B cell (primary cell): Measurements from ENCODE around the gene STIMATE. TPM values are rescaled to one million over a fixed set of nuclear protein-coding genes. Genes with fewer than 3 reads are reported as not detected.

Experiments used
- ATAC-seq: fragments of 200-7000 bp; cut with Tn5 transposase; one replicate; pipeline ENCODE4 v1.10.0; 2021; ENCODE audit warnings: low read depth, mild to moderate bottlenecking, moderate number of reproducible peaks, moderate library complexity
- CTCF ChIA-PET: fragments of 350-600 bp; sonication (Branson Sonifier 250); formaldehyde crosslinking; loops from one replicate; lab custom pipeline; 2021; ENCODE audit warnings: antibody characterized with exemption, inconsistent platforms; lab: Charles Lee
- POLR2A ChIA-PET: fragments of 350-600 bp; sonication (Branson Sonifier 250); formaldehyde crosslinking; loops from one replicate; lab custom pipeline; 2021; ENCODE audit warnings: antibody characterized with exemption; lab: Charles Lee
- DNase-seq: peaks from one replicate; pipeline ENCODE4 v3.0.0; 2013
- H2AFZ ChIP-seq: 2 replicates; pipeline ENCODE4 v1.6.1; 2012; ENCODE audit warnings: mild to moderate bottlenecking, low read depth, low read length; ENCODE audit not compliant: insufficient read depth, poor library complexity, severe bottlenecking
- H3K27ac ChIP-seq, 2 donors: 1 replicate in 1 of 2; 2 replicates in 1 of 2; pipeline ENCODE4 v1.5.1; 2012 to 2013; ENCODE audit warnings: low read length in 2 of 2, mild to moderate bottlenecking in 2 of 2, moderate library complexity in 1 of 2
- H3K27me3 ChIP-seq, 4 experiments: fragments of 200-600 bp in 1 of 4; sonication (generic) in 1 of 4; replicated peaks in 1 of 4; 1 replicate in 2 of 4; 2 replicates in 2 of 4; pipeline versions ENCODE4 v1.6.1 to v1.7.0; 2013 to 2016; ENCODE audit warnings: low read length in 3 of 4, mild to moderate bottlenecking in 2 of 4, mixed read lengths in 1 of 4, moderate library complexity in 1 of 4; ENCODE audit not compliant: insufficient read depth in 4 of 4, control insufficient read depth in 3 of 4; ENCODE audit errors: control extremely low read depth in 1 of 4
- H3K36me3 ChIP-seq, 2 experiments: replicated peaks in 1 of 2; 1 replicate in 1 of 2; 2 replicates in 1 of 2; pipeline versions ENCODE4 v1.6.1 to v1.7.1; 2013; ENCODE audit warnings: low read length in 1 of 2; ENCODE audit not compliant: insufficient read depth in 2 of 2, control insufficient read depth in 1 of 2; ENCODE audit errors: control extremely low read depth in 1 of 2, extremely low read depth in 1 of 2
- H3K4me1 ChIP-seq, 2 donors: fragments of 200-600 bp in 1 of 2; sonication (generic) in 1 of 2; 1 replicate in 1 of 2; 2 replicates in 1 of 2; pipeline versions ENCODE4 v1.5.1 to v1.6.1; 2013 to 2017; ENCODE audit warnings: low read length in 2 of 2; ENCODE audit not compliant: control insufficient read depth in 2 of 2, insufficient read depth in 2 of 2
- H3K4me2 ChIP-seq: replicated peaks from 2 replicates; pipeline ENCODE3; 2012; ENCODE audit warnings: mild to moderate bottlenecking, low read depth, low read length; ENCODE audit not compliant: poor library complexity, severe bottlenecking
- H3K4me3 ChIP-seq, 5 experiments: fragments of 200-600 bp in 1 of 5; sonication (generic) in 1 of 5; 1 replicate in 3 of 5; 2 replicates in 2 of 5; pipeline versions ENCODE4 v1.5.1 to v1.7.0; 2011 to 2016; ENCODE audit warnings: low read length in 4 of 5, mild to moderate bottlenecking in 4 of 5, low read depth in 2 of 5, control low read depth in 1 of 5, moderate library complexity in 1 of 5; ENCODE audit not compliant: insufficient read depth in 1 of 5; ENCODE audit errors: control extremely low read depth in 1 of 5, extremely low read depth in 1 of 5
- H3K79me2 ChIP-seq: fragments of 200-600 bp; sonication (generic); one replicate; pipeline ENCODE4 v1.6.0; 2016; ENCODE audit warnings: low read length; ENCODE audit not compliant: control insufficient read depth, insufficient read depth
- H3K9ac ChIP-seq: fragments of 200-600 bp; sonication (generic); 2 replicates; pipeline ENCODE4 v1.6.1; 2017; ENCODE audit warnings: mild to moderate bottlenecking, low read length, moderate library complexity
- H3K9me3 ChIP-seq, 3 donors: one replicate each; pipeline versions ENCODE4 v1.6.1 to v1.7.1; 2013; ENCODE audit warnings: low read length in 2 of 3; ENCODE audit not compliant: control insufficient read depth in 2 of 3, insufficient read depth in 1 of 3; ENCODE audit errors: control extremely low read depth in 1 of 3
- H4K20me1 ChIP-seq: 2 replicates; pipeline ENCODE4 v1.6.0; 2012; ENCODE audit warnings: mild to moderate bottlenecking, low read length; ENCODE audit not compliant: insufficient read depth, control insufficient read depth, poor library complexity, severe bottlenecking
- H3K27ac Mint-ChIP-seq: one replicate; pipeline ENCODE4 v1.8.0; 2021; ENCODE audit warnings: mixed read lengths
- H3K27me3 Mint-ChIP-seq: one replicate; pipeline ENCODE4 v1.8.0; 2021; ENCODE audit warnings: mixed read lengths
- H3K4me1 Mint-ChIP-seq: one replicate; pipeline ENCODE4 v1.8.0; 2021; ENCODE audit warnings: mixed read lengths
- H3K4me3 Mint-ChIP-seq: one replicate; pipeline ENCODE4 v1.8.0; 2021; ENCODE audit warnings: mixed read lengths
- H3K9me3 Mint-ChIP-seq: one replicate; pipeline ENCODE4 v1.8.0; 2022; ENCODE audit warnings: mixed read lengths; ENCODE audit not compliant: insufficient read depth
- CTCF ChIP-seq: fragments of 200-600 bp; IDR thresholded peaks from one replicate; pipeline ENCODE4 v1.8.0; 2022; ENCODE audit warnings: antibody characterized with exemption, mild to moderate bottlenecking
- EZH2 ChIP-seq: IDR thresholded peaks from 2 replicates; pipeline ENCODE4 v1.6.1; 2012; ENCODE audit warnings: borderline replicate concordance, low read depth, mild to moderate bottlenecking, moderate library complexity, low read length; ENCODE audit not compliant: insufficient read depth, poor library complexity, severe bottlenecking
- WGBS: methylation state at CpG from one replicate; pipeline ENCODE4 v1.1.5; 2013; ENCODE audit warnings: missing lambda C conversion rate; ENCODE audit not compliant: insufficient coverage; 5-methylcytosine and 5-hydroxymethylcytosine counted together
- intact Hi-C: fragments of 100-400 bp; cut with micrococcal nuclease; formaldehyde crosslinking; loops from one replicate; pipeline ENCODE4 v1.10.0; 2022
- polyA plus RNA-seq: library from polyadenylated mRNA; depleted of rRNA; stranded (reverse); fragments of >200 nt; gene quantifications from 2 replicates; pipeline ENCODE4 v1.2.3, GENCODE V29; 2012
- total RNA-seq, 2 donors: library from RNA; stranded (reverse); fragments of 120-200 nt in 1 of 2; gene quantifications; 1 replicate in 1 of 2; 2 replicates in 1 of 2; pipeline versions ENCODE4 v1.2.3 to v1.2.4, GENCODE V29; 2013 to 2022

The STIMATE gene
- total and polyA plus RNA-seq, 2 donors (not counting 1 experiment from before 2014, with no cell fraction given) = 24.6 to 38.4 TPM

- no peaks in the 10 kb centered on the region for H3K27me3 Mint-ChIP-seq
- intact Hi-C loops = no loop called here
- H3K27ac ChIP-seq = no peak within 1 kb of the TSS
- no peaks in the 10 kb centered on the region for H4K20me1 ChIP-seq
- H3K9me3 ChIP-seq = no peaks in the 10 kb centered on the region
- TF ChIP-seq EZH2 (no peak), CTCF (no peak)
- H3K4me3 Mint-ChIP-seq = no peak within 1 kb of the TSS
- H3K27me3 ChIP-seq = no peaks in the 10 kb centered on the region
- peaks cover 0 to 14% of the 10 kb centered on the region in 2 experiments for H3K36me3 ChIP-seq
- H3K4me1 Mint-ChIP-seq = no peaks in the 10 kb centered on the region
- no peaks in the 10 kb centered on the region for H3K9me3 Mint-ChIP-seq
- ChIA-PET POLR2A (no interaction called here), CTCF (no interaction called here)
- ATAC-seq (no peak), DNase-seq (no peak)
- no peaks in the 10 kb centered on the region for H3K79me2 ChIP-seq
- no peak within 1 kb of the TSS for H3K27ac Mint-ChIP-seq
- H3K4me1 ChIP-seq = no peaks in the 10 kb centered on the region
- H2AFZ ChIP-seq = no peak within 1 kb of the TSS
- WGBS = 98% methylated on average over 11 of the region's 11 CpGs
- H3K4me2 ChIP-seq = no peak within 1 kb of the TSS
- H3K9ac ChIP-seq = no peak within 1 kb of the TSS
- no peak within 1 kb of the TSS for H3K4me3 ChIP-seq
These were observed 62.4 kb downstream of the STIMATE start, which contains the start of gene MUSTN1 for GRCh38 chr3:52834871-52835501. Gene MUSTN1 (minus strand): TSS chr3:52835019. CDS start chr3:52834948, 71 bp downstream.

GRCh38 chr3:52833202-52833601 lies 64.1 kb downstream of the STIMATE start:
- no peaks in the 10 kb centered on the region for H3K27me3 Mint-ChIP-seq

More at GRCh38 chr3:52833202-52833601, 64.1 kb downstream of the STIMATE start:
- no peak overlapping the region for H3K4me3 ChIP-seq
- Mint-ChIP-seq H3K27ac (no peak overlapping the region), H3K4me3 (no peak overlapping the region), H3K4me1 (no peaks in the 10 kb centered on the region), H3K9me3 (no peaks in the 10 kb centered on the region)
- no peak overlapping the region for H3K4me2 ChIP-seq
- TF ChIP-seq EZH2 = no peak
- TF ChIP-seq CTCF = no peak
- no peaks in the 10 kb centered on the region for H3K79me2 ChIP-seq
- 95% methylated on average over 6 of the region's 14 CpGs for WGBS
- peaks cover 0 to 14% of the 10 kb centered on the region in 2 experiments for H3K36me3 ChIP-seq
- no peak overlapping the region for H2AFZ ChIP-seq
- H3K4me1 ChIP-seq = no peaks in the 10 kb centered on the region
- no peaks in the 10 kb centered on the region for H3K27me3 ChIP-seq
- no peaks in the 10 kb centered on the region for H4K20me1 ChIP-seq
- intact Hi-C loops = no loop called here
- no peak for ATAC-seq
- DNase-seq = no peak
- POLR2A ChIA-PET = no interaction called here
- no peaks in the 10 kb centered on the region for H3K9me3 ChIP-seq
- CTCF ChIA-PET = no interaction called here
- H3K27ac ChIP-seq = no peak overlapping the region
- H3K9ac ChIP-seq = no peak overlapping the region
